Esophagus (tissue), 2 donors: ENCODE results near the gene TRIM15. TPM values are rescaled to one million over a fixed set of nuclear protein-coding genes. Genes with fewer than 3 reads are reported as not detected.

Experiments
- H3K27ac ChIP-seq, 2 donors: one replicate each; pipeline ENCODE4 v1.5.1; 2013; ENCODE audit warnings: low read depth in 2 of 2, mild to moderate bottlenecking in 2 of 2, inconsistent platforms in 1 of 2, low read length in 1 of 2, moderate library complexity in 1 of 2
- H3K27me3 ChIP-seq, 2 donors: one replicate each; pipeline ENCODE4 v1.6.1; 2013; ENCODE audit warnings: low read length in 2 of 2, control low read depth in 1 of 2, mild to moderate bottlenecking in 1 of 2; ENCODE audit not compliant: insufficient read depth in 2 of 2, control insufficient read depth in 1 of 2
- H3K36me3 ChIP-seq, 2 donors: one replicate each; pipeline ENCODE4 v1.6.1; 2013; ENCODE audit warnings: low read length in 1 of 2; ENCODE audit not compliant: control insufficient read depth in 2 of 2, insufficient read depth in 2 of 2
- H3K4me1 ChIP-seq, 2 donors: one replicate each; pipeline ENCODE4 v1.6.1; 2013; ENCODE audit warnings: low read length in 1 of 2; ENCODE audit not compliant: control insufficient read depth in 2 of 2, insufficient read depth in 2 of 2
- H3K4me3 ChIP-seq, 2 donors: one replicate each; pipeline ENCODE4 v1.5.1; 2013; ENCODE audit warnings: low read length in 2 of 2, mild to moderate bottlenecking in 2 of 2, low read depth in 1 of 2, moderate library complexity in 1 of 2
- H3K9me3 ChIP-seq, 2 donors: one replicate each; pipeline ENCODE4 v1.6.1; 2013; ENCODE audit warnings: mild to moderate bottlenecking in 2 of 2, low read depth in 1 of 2, low read length in 1 of 2, moderate library complexity in 1 of 2; ENCODE audit not compliant: control insufficient read depth in 2 of 2, insufficient read depth in 1 of 2
- WGBS, 2 donors: extraction: QIAGEN DNeasy Blood & Tissue Kit; methylation state at CpG; one replicate each; pipeline ENCODE4 v1.1.7; 2013; 5-methylcytosine and 5-hydroxymethylcytosine counted together
- polyA plus RNA-seq, 2 donors: library from polyadenylated mRNA; stranded (reverse); fragments of 200-250 nt; gene quantifications; one replicate each; pipeline ENCODE4 v1.2.3, GENCODE V29; 2013
- donor health status: healthy with polysubstance abuse.
- donor health status: Bipolar disorder and iron deficiency.

The TRIM15 gene
- polyA plus RNA-seq, 2 donors = not detected

DNA sequence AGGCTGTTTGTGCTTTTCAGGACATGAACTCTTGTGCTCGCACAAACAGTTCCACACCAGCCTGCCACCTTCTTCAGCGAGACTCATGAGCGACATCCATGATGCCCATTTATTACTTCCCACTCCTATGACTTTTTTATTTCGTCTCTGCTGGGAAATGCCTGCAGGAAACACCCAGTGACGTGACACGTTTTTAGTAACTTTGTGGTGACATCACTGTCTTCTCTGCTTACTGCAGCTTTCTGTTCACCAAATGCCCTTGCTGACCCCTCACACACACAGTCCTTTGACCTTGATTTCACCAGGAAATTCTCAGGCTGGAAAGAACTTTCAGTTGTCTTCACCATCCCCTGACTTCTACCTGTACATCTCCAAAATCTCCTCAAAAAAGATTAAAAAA lies 18.5 kb upstream of the TRIM15 start:
- 60 to 71% methylated on average over 6 of the region's 6 CpGs for WGBS, 2 donors
- H3K4me3 ChIP-seq = no peak overlapping the region
- no peaks in the 10 kb centered on the region for H3K4me1 ChIP-seq
- no peaks in the 10 kb centered on the region for H3K9me3 ChIP-seq
- no peaks in the 10 kb centered on the region for H3K36me3 ChIP-seq
- no peak overlapping the region for H3K27ac ChIP-seq
- H3K27me3 ChIP-seq = no peaks in the 10 kb centered on the region

DNA sequence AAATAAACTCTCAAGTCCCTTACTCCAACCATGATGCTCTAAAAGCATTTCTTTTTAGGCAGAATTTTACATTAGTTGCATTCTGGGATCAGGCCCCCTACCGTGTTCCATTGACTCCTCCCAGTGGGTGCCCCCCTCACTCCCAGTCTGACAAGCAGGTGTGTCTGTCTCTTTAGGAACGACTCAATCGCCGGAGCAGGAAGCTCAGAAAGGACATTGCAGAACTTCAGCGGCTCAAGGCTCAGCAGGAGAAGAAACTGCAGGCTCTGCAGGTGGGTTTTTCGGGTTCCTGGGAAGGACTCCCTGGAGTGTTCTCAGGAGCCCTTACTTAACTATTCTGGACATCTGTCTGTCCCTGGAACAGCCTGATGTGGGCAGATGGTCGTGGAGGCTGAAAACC lies 17.5 kb upstream of the TRIM15 start:
- no peaks in the 10 kb centered on the region for H3K27me3 ChIP-seq
- no peak overlapping the region for H3K27ac ChIP-seq
- H3K4me3 ChIP-seq = no peak overlapping the region
- H3K36me3 ChIP-seq = no peaks in the 10 kb centered on the region
- H3K9me3 ChIP-seq = no peaks in the 10 kb centered on the region
- H3K4me1 ChIP-seq = no peaks in the 10 kb centered on the region
- WGBS, 2 donors = 64% methylated on average over 7 of the region's 7 CpGs

DNA sequence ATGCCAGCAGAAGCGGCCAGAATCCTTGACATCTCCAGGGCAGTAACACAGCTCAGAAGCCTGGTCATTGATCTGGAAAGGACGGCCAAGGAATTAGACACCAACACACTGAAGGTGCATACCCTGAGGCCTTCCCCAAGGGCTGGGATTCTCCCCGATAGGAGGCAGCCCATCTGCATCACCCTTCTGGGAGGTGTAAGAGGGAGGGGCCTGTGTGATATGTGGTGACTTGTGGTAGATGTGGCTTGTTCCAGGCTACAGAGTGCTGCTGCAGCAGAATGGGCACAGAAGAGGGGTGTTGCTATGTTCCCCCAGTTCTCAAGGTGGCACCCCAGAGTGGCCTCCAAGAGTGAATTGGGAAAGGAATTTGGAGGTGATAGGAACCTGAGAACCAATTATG lies 16.2 kb upstream of the TRIM15 start:
- no peak overlapping the region for H3K4me3 ChIP-seq
- 74 to 83% methylated on average over 3 of the region's 3 CpGs for WGBS, 2 donors
- H3K27ac ChIP-seq = no peak overlapping the region
- no peaks in the 10 kb centered on the region for H3K27me3 ChIP-seq
- no peaks in the 10 kb centered on the region for H3K4me1 ChIP-seq
- H3K36me3 ChIP-seq = no peaks in the 10 kb centered on the region
- H3K9me3 ChIP-seq = no peaks in the 10 kb centered on the region

DNA sequence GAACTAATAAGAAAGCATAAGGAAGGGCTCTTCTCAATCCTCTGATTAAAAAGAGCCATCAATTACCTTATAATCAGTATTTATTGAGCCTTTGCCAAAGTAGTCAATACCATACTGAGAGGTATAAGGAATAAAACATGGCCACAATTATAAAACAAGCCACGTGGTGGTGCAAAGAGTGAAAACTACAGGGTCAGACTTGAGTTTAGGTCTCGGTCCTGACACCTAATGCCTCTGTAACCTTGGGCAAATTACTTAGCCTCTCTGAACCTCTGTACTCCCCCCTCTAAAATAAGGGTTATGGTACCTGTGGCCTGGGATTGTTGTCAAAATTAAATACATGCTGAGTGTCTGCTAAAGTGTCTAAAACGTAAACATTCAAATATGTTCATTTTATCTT lies 14.1 kb upstream of the TRIM15 start:
- no peak overlapping the region for H3K4me3 ChIP-seq
- H3K27ac ChIP-seq = no peak overlapping the region
- H3K36me3 ChIP-seq = no peaks in the 10 kb centered on the region
- WGBS, 2 donors = 58 to 61% methylated on average over 3 of the region's 3 CpGs
- no peaks in the 10 kb centered on the region for H3K27me3 ChIP-seq
- no peaks in the 10 kb centered on the region for H3K9me3 ChIP-seq
- no peaks in the 10 kb centered on the region for H3K4me1 ChIP-seq

GRCh38 chr6:30149858-30150550 lies 13.3 kb upstream of the TRIM15 start:
- Histone ChIP-seq H3K27ac (no peak overlapping the region), H3K36me3 (no peaks in the 10 kb centered on the region), H3K9me3 (no peaks in the 10 kb centered on the region), H3K4me1 (no peaks in the 10 kb centered on the region), H3K27me3 (no peaks in the 10 kb centered on the region), H3K4me3 (no peak overlapping the region)
- WGBS, 2 donors = 67 to 70% methylated on average over 7 of the region's 7 CpGs

- no peaks in the 10 kb centered on the region for H3K27me3 ChIP-seq
- H3K4me3 ChIP-seq = no peak overlapping the region
- no peaks in the 10 kb centered on the region for H3K36me3 ChIP-seq
- no peaks in the 10 kb centered on the region for H3K4me1 ChIP-seq
- H3K27ac ChIP-seq = no peak overlapping the region
- WGBS, 2 donors = 82 to 85% methylated on average over 10 of the region's 10 CpGs
- no peaks in the 10 kb centered on the region for H3K9me3 ChIP-seq
These were observed 12.5 kb upstream of the TRIM15 start for GRCh38 chr6:30150671-30151395.

DNA sequence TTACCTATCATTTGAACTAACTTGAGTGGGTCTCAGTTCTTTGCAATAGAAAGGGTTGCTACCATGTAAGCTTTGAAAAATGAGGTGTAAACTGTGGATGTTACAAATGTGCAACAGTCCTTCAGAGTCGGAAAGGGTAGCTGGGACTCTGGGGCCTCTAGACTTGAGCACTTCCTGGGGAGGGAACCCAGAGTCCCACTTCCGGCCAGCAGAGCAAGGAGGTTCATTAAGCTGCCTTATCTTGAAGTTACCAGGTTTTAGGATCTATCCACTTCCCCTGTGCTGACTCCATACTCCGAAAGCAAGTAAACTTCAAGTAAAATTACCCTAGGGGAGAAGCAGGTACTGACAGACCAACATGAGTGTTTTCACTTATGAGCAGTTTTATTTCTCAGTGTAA lies 11.8 kb upstream of the TRIM15 start:
- H3K36me3 ChIP-seq = no peaks in the 10 kb centered on the region
- H3K4me3 ChIP-seq = no peak overlapping the region
- H3K4me1 ChIP-seq = no peaks in the 10 kb centered on the region
- no peak overlapping the region for H3K27ac ChIP-seq
- 56 to 63% methylated on average over 3 of the region's 3 CpGs for WGBS, 2 donors
- no peaks in the 10 kb centered on the region for H3K27me3 ChIP-seq
- H3K9me3 ChIP-seq = no peaks in the 10 kb centered on the region

- Histone ChIP-seq H3K9me3 (no peaks in the 10 kb centered on the region), H3K27ac (no peak overlapping the region), H3K27me3 (no peaks in the 10 kb centered on the region), H3K4me3 (no peak overlapping the region), H3K36me3 (no peaks in the 10 kb centered on the region), H3K4me1 (no peaks in the 10 kb centered on the region)
- 59 to 61% methylated on average over 4 of the region's 4 CpGs for WGBS, 2 donors
These were observed 11.2 kb upstream of the TRIM15 start for GRCh38 chr6:30152016-30152673.

- WGBS, 2 donors = 70 to 85% methylated on average over 3 of the region's 3 CpGs
- Histone ChIP-seq H3K27me3 (no peaks in the 10 kb centered on the region), H3K27ac (no peak overlapping the region)
These were observed 10.3 kb upstream of the TRIM15 start for GRCh38 chr6:30152910-30153610.

More at GRCh38 chr6:30152910-30153610, 10.3 kb upstream of the TRIM15 start:
- no peaks in the 10 kb centered on the region for H3K9me3 ChIP-seq
- no peaks in the 10 kb centered on the region for H3K36me3 ChIP-seq
- H3K4me1 ChIP-seq = no peaks in the 10 kb centered on the region
- no peak overlapping the region for H3K4me3 ChIP-seq
